ENCODE measurements around the gene TOX2. TPM values are rescaled to one million over a fixed set of nuclear protein-coding genes. Genes with fewer than 3 reads are reported as not detected.

TOX2 gene, protein sequence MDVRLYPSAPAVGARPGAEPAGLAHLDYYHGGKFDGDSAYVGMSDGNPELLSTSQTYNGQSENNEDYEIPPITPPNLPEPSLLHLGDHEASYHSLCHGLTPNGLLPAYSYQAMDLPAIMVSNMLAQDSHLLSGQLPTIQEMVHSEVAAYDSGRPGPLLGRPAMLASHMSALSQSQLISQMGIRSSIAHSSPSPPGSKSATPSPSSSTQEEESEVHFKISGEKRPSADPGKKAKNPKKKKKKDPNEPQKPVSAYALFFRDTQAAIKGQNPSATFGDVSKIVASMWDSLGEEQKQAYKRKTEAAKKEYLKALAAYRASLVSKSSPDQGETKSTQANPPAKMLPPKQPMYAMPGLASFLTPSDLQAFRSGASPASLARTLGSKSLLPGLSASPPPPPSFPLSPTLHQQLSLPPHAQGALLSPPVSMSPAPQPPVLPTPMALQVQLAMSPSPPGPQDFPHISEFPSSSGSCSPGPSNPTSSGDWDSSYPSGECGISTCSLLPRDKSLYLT
- total RNA-seq, result 0.76 and 2.3 TPM in 2 replicates

DNA sequence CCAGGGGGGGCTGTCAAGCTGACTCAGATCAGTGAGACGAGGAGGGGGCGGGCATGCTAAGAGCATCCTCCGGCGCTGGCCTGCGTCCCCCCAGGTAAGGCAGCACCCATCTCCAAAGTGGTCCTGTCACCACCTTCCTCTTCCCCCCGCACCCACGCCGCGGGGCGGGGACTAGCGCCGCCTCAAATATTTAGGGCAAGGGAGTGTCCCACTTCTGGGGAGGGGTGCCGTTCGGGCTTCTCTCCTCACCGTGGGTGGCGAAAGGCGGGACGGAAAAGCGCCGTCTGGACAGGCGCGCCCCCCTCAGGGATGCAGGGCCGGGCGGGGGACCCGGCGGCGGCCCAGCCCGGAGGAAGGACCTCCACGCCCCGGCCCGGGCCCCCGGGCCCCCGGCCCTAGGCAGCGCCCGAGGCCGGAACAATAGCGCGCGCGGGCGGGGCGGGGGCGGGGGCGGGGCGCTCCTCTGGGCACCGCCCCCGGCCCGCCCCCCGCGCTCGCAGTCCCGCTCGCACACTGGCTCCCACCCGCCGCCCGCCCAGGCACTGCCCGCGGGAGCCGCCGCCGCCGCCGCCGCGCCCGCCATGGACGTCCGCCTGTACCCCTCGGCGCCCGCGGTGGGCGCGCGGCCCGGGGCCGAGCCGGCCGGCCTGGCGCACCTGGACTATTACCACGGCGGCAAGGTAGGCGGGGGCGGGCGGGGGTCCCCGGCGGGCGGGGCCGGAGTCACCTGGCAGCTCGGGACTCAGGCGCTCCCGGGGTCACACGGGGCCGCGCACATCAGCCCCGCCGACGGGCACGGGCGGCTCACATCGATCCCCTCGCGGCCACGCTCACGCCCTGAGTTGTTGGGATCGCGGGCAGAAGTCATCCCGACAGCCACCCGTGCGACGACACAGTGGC is at the start of gene TOX2:
Gene TOX2, plus strand, starts transcription at position 542 of the 900 bp plus-strand sequence. Its CDS starts 40 bp downstream, at position 582.

Other genes starting within 250 kb of the TOX2 start
- gene MYBL2, start 247.7 kb upstream of the TOX2 start, total RNA-seq, result 9.9 and 59.2 TPM in 2 replicates
- not detected in 2 replicates for gene GTSF1L, start 187.8 kb upstream of the TOX2 start, total RNA-seq

All from hair follicular keratinocyte (primary cell).